ENCODE results near the gene PXDN.
"Not testable (repeated sequence)": the region's sequence is repeated elsewhere in the genome, so short reads cannot be mapped to it uniquely, and the experiment has no call there.

The PXDN gene

GRCh38 chr2:1701556-1702185, 42.6 kb downstream of the PXDN start:
- Mint-ChIP-seq H3K27me3 (no peaks in the 10 kb centered on the region), H3K9me3 (no peaks in the 10 kb centered on the region), H3K36me3 (ENCODE audit: low read depth) (no peaks in the 10 kb centered on the region), H3K27ac (no peak overlapping the region), H3K4me3 (no peak overlapping the region), H3K4me1 (ENCODE audit: low read depth) (no peaks in the 10 kb centered on the region)

GRCh38 chr2:1701020-1701419, 43.3 kb downstream of the PXDN start:
- no peaks in the 10 kb centered on the region for H3K27me3 Mint-ChIP-seq
- H3K4me1 Mint-ChIP-seq (ENCODE audit: low read depth), result no peaks in the 10 kb centered on the region
- peaks cover 5% of the 10 kb centered on the region for H3K9me3 Mint-ChIP-seq
- no peak overlapping the region for H3K4me3 Mint-ChIP-seq
- H3K27ac Mint-ChIP-seq, result no peak overlapping the region
- H3K36me3 Mint-ChIP-seq (ENCODE audit: low read depth), result no peaks in the 10 kb centered on the region

- not testable (repeated sequence) for H3K4me3 Mint-ChIP-seq; H3K27ac Mint-ChIP-seq; H3K4me1 Mint-ChIP-seq (ENCODE audit: low read depth); H3K27me3 Mint-ChIP-seq; H3K9me3 Mint-ChIP-seq; H3K36me3 Mint-ChIP-seq (ENCODE audit: low read depth)
These were observed 43.9 kb downstream of the PXDN start for GRCh38 chr2:1700427-1700826.

GRCh38 chr2:1698188-1698945, 45.9 kb downstream of the PXDN start:
- H3K4me1 Mint-ChIP-seq (ENCODE audit: low read depth), result no peaks in the 10 kb centered on the region
- H3K27me3 Mint-ChIP-seq, result no peaks in the 10 kb centered on the region
- peaks cover 5% of the 10 kb centered on the region for H3K9me3 Mint-ChIP-seq
- H3K27ac Mint-ChIP-seq, result no peak overlapping the region
- H3K36me3 Mint-ChIP-seq (ENCODE audit: low read depth), result no peaks in the 10 kb centered on the region
- H3K4me3 Mint-ChIP-seq, result no peak overlapping the region

GRCh38 chr2:1697601-1698000, 46.7 kb downstream of the PXDN start:
- Mint-ChIP-seq H3K9me3 (peaks cover 5% of the 10 kb centered on the region), H3K27me3 (no peaks in the 10 kb centered on the region), H3K4me3 (no peak overlapping the region), H3K36me3 (ENCODE audit: low read depth) (no peaks in the 10 kb centered on the region), H3K4me1 (ENCODE audit: low read depth) (no peaks in the 10 kb centered on the region), H3K27ac (no peak overlapping the region)

GRCh38 chr2:1696472-1696871, 47.8 kb downstream of the PXDN start:
- no peaks in the 10 kb centered on the region for H3K27me3 Mint-ChIP-seq
- no peak overlapping the region for H3K27ac Mint-ChIP-seq
- no peak overlapping the region for H3K4me3 Mint-ChIP-seq
- H3K36me3 Mint-ChIP-seq (ENCODE audit: low read depth), result no peaks in the 10 kb centered on the region
- no peaks in the 10 kb centered on the region for H3K4me1 Mint-ChIP-seq (ENCODE audit: low read depth)
- peaks cover 5% of the 10 kb centered on the region for H3K9me3 Mint-ChIP-seq

- H3K27ac Mint-ChIP-seq, result no peak overlapping the region
- H3K4me3 Mint-ChIP-seq, result no peak overlapping the region
- peaks cover 5% of the 10 kb centered on the region for H3K9me3 Mint-ChIP-seq
- no peaks in the 10 kb centered on the region for H3K27me3 Mint-ChIP-seq
- no peaks in the 10 kb centered on the region for H3K4me1 Mint-ChIP-seq (ENCODE audit: low read depth)
- no peaks in the 10 kb centered on the region for H3K36me3 Mint-ChIP-seq (ENCODE audit: low read depth)
These were observed 49.7 kb downstream of the PXDN start for GRCh38 chr2:1694371-1695271.

GRCh38 chr2:1693723-1694122, 50.6 kb downstream of the PXDN start:
- no peak overlapping the region for H3K27ac Mint-ChIP-seq

GRCh38 chr2:1692342-1692741, 52.0 kb downstream of the PXDN start:
- Mint-ChIP-seq H3K4me3 (no peak overlapping the region), H3K4me1 (ENCODE audit: low read depth) (no peaks in the 10 kb centered on the region), H3K27me3 (no peaks in the 10 kb centered on the region), H3K9me3 (peaks cover 5% of the 10 kb centered on the region), H3K27ac (no peak overlapping the region), H3K36me3 (ENCODE audit: low read depth) (no peaks in the 10 kb centered on the region)

More at GRCh38 chr2:1693723-1694122, 50.6 kb downstream of the PXDN start:
- H3K36me3 Mint-ChIP-seq (ENCODE audit: low read depth), result no peaks in the 10 kb centered on the region
- H3K9me3 Mint-ChIP-seq, result peaks cover 5% of the 10 kb centered on the region
- H3K4me3 Mint-ChIP-seq, result no peak overlapping the region
- no peaks in the 10 kb centered on the region for H3K4me1 Mint-ChIP-seq (ENCODE audit: low read depth)
- no peaks in the 10 kb centered on the region for H3K27me3 Mint-ChIP-seq

- Mint-ChIP-seq H3K4me3 (no peak overlapping the region), H3K27me3 (no peaks in the 10 kb centered on the region), H3K36me3 (ENCODE audit: low read depth) (no peaks in the 10 kb centered on the region), H3K9me3 (peaks cover 3% of the 10 kb centered on the region), H3K4me1 (ENCODE audit: low read depth) (no peaks in the 10 kb centered on the region), H3K27ac (no peak overlapping the region)
These were observed 52.9 kb downstream of the PXDN start for GRCh38 chr2:1691366-1691765.

- Mint-ChIP-seq H3K9me3 (no peaks in the 10 kb centered on the region), H3K27ac (no peak overlapping the region), H3K4me1 (ENCODE audit: low read depth) (no peaks in the 10 kb centered on the region), H3K4me3 (no peak overlapping the region), H3K36me3 (ENCODE audit: low read depth) (no peaks in the 10 kb centered on the region), H3K27me3 (no peaks in the 10 kb centered on the region)
These were observed 54.1 kb downstream of the PXDN start for GRCh38 chr2:1690056-1690775.

- H3K4me1 Mint-ChIP-seq (ENCODE audit: low read depth), result no peaks in the 10 kb centered on the region
- H3K27ac Mint-ChIP-seq, result no peak overlapping the region
- no peak overlapping the region for H3K4me3 Mint-ChIP-seq
- no peaks in the 10 kb centered on the region for H3K27me3 Mint-ChIP-seq
- H3K36me3 Mint-ChIP-seq (ENCODE audit: low read depth), result no peaks in the 10 kb centered on the region
- no peaks in the 10 kb centered on the region for H3K9me3 Mint-ChIP-seq
These were observed 55.5 kb downstream of the PXDN start for GRCh38 chr2:1688859-1689258.

GRCh38 chr2:1688161-1688560, 56.2 kb downstream of the PXDN start:
- Mint-ChIP-seq H3K9me3 (no peaks in the 10 kb centered on the region), H3K27me3 (no peaks in the 10 kb centered on the region), H3K4me1 (ENCODE audit: low read depth) (no peaks in the 10 kb centered on the region)

GRCh38 chr2:1687254-1687653, 57.1 kb downstream of the PXDN start:
- Mint-ChIP-seq H3K27ac (no peak overlapping the region), H3K36me3 (ENCODE audit: low read depth) (no peaks in the 10 kb centered on the region), H3K4me1 (ENCODE audit: low read depth) (no peaks in the 10 kb centered on the region), H3K4me3 (no peak overlapping the region), H3K27me3 (no peaks in the 10 kb centered on the region), H3K9me3 (no peaks in the 10 kb centered on the region)

More at GRCh38 chr2:1688161-1688560, 56.2 kb downstream of the PXDN start:
- Mint-ChIP-seq H3K27ac (no peak overlapping the region), H3K4me3 (no peak overlapping the region), H3K36me3 (ENCODE audit: low read depth) (no peaks in the 10 kb centered on the region)

GRCh38 chr2:1686784-1687105, 57.6 kb downstream of the PXDN start:
- H3K27me3 Mint-ChIP-seq, result no peaks in the 10 kb centered on the region
- H3K4me3 Mint-ChIP-seq, result no peak overlapping the region
- no peak overlapping the region for H3K27ac Mint-ChIP-seq
- no peaks in the 10 kb centered on the region for H3K36me3 Mint-ChIP-seq (ENCODE audit: low read depth)
- no peaks in the 10 kb centered on the region for H3K9me3 Mint-ChIP-seq
- H3K4me1 Mint-ChIP-seq (ENCODE audit: low read depth), result no peaks in the 10 kb centered on the region
